Fibroblast of pulmonary artery (primary cell): Measurements from ENCODE around the gene FGF19.

ENCODE experiments used
- DNase-seq: peaks from one replicate; pipeline ENCODE4 v3.0.0-alpha.2; 2010; ENCODE audit warnings: low read depth
- H3K4me3 ChIP-seq: replicated peaks from 2 replicates; pipeline ENCODE4 v1.5.1; 2011; ENCODE audit warnings: low read depth, mild to moderate bottlenecking, control low read depth, low read length, moderate library complexity
- CTCF ChIP-seq: IDR thresholded peaks from 2 replicates; pipeline ENCODE4 v1.5.1; 2011; ENCODE audit warnings: mild to moderate bottlenecking, control low read depth, low read length, inconsistent platforms; ENCODE audit errors: missing control alignments

The FGF19 gene

GRCh38 chr11:69708736-69709401 lies 5.0 kb upstream of the FGF19 start:
- TF ChIP-seq CTCF = no peak
- no peak overlapping the region for H3K4me3 ChIP-seq
- no peak for DNase-seq

GRCh38 chr11:69707176-69707575 lies 3.4 kb upstream of the FGF19 start:
- DNase-seq = no peak
- no peak overlapping the region for H3K4me3 ChIP-seq
- TF ChIP-seq CTCF = no peak

- DNase-seq = no peak
- no peak for TF ChIP-seq CTCF
- H3K4me3 ChIP-seq = no peak overlapping the region
Measured at GRCh38 chr11:69705901-69706787, 2.3 kb upstream of the FGF19 start.

GRCh38 chr11:69705351-69705811 lies 1.6 kb upstream of the FGF19 start:
- TF ChIP-seq CTCF = no peak
- DNase-seq = no peak
- no peak overlapping the region for H3K4me3 ChIP-seq

- TF ChIP-seq CTCF = peak; percentile 30
- no peak overlapping the region for H3K4me3 ChIP-seq
- DNase-seq = peak; percentile 11
Measured at GRCh38 chr11:69704508-69705253, 859 bp upstream of the FGF19 start.

GRCh38 chr11:69703453-69703767 lies 412 bp downstream of the FGF19 start:
- no peak for DNase-seq
- H3K4me3 ChIP-seq = no peak overlapping the region

More at GRCh38 chr11:69703453-69703767, 412 bp downstream of the FGF19 start:
- TF ChIP-seq CTCF = no peak
